A673 (cell line): ENCODE measurements around the gene PARS2.

Source experiments
- EZH2 ChIP-seq: fragments of 200-600 bp; sonication (generic); IDR thresholded peaks from 2 replicates; pipeline ENCODE4 v1.6.1; 2017; ENCODE audit warnings: borderline replicate concordance, low read depth, mild to moderate bottlenecking, mixed read lengths, antibody characterized with exemption, low read length; ENCODE audit not compliant: poor library complexity, severe bottlenecking
- TF ChIP-seq, protein P1 (sequence below): fragments of 300-800, 200-600 bp; sonication (generic); conservative IDR thresholded peaks from 2 replicates; pipeline ENCODE4 v1.5.1; 2017; ENCODE audit warnings: low read depth, mild to moderate bottlenecking, antibody characterized with exemption, low read length, moderate library complexity, mixed read lengths

GRCh38 chr1:54711536-54711935 is 52.8 kb downstream of the PARS2 start:
- TF ChIP-seq, protein P1, sequence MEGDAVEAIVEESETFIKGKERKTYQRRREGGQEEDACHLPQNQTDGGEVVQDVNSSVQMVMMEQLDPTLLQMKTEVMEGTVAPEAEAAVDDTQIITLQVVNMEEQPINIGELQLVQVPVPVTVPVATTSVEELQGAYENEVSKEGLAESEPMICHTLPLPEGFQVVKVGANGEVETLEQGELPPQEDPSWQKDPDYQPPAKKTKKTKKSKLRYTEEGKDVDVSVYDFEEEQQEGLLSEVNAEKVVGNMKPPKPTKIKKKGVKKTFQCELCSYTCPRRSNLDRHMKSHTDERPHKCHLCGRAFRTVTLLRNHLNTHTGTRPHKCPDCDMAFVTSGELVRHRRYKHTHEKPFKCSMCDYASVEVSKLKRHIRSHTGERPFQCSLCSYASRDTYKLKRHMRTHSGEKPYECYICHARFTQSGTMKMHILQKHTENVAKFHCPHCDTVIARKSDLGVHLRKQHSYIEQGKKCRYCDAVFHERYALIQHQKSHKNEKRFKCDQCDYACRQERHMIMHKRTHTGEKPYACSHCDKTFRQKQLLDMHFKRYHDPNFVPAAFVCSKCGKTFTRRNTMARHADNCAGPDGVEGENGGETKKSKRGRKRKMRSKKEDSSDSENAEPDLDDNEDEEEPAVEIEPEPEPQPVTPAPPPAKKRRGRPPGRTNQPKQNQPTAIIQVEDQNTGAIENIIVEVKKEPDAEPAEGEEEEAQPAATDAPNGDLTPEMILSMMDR = no peak
- TF ChIP-seq EZH2 = no peak
